ENCODE measurements around the gene RMRP. TPM values are rescaled to one million over a fixed set of nuclear protein-coding genes. Genes with fewer than 3 reads are reported as not detected.

RMRP gene
- total RNA-seq, 2 donors from 2014 or later, result 17,358 to 20,060 TPM

- TF ChIP-seq CTCF (conservative IDR thresholded peaks at IDR 0.05), result no peak
- peak within 1 kb of the TSS; percentile 68 for H3K4me3 Mint-ChIP-seq
- 87 to 89% methylated on average over 4 to 10 of the region's 10 CpGs for WGBS, 2 experiments (ENCODE audit: insufficient coverage in 1 of 2, insufficient read length in 1 of 2)
Measured at GRCh38 chr9:35673132-35674024, 15.6 kb upstream of the RMRP start, which contains the start of gene CA9. Gene CA9, plus strand, starts transcription at chr9:35673928. Its CDS starts 32 bp downstream, at chr9:35673960.

GRCh38 chr9:35669331-35670145, 11.7 kb upstream of the RMRP start:
- Mint-ChIP-seq H3K27ac (no peak overlapping the region), H3K27me3 (ENCODE audit: insufficient read depth) (peaks cover 19% of the 10 kb centered on the region)

More at GRCh38 chr9:35673132-35674024, 15.6 kb upstream of the RMRP start, which contains the start of gene CA9:
- Histone ChIP-seq H3K9me3 (ENCODE audit: control insufficient read depth, low read length) (no peaks in the 10 kb centered on the region), H3K27ac (ENCODE audit: low read depth, low read length) (no peak within 1 kb of the TSS), H3K27me3 (ENCODE audit: control insufficient read depth, insufficient read depth, low read length, poor library complexity, severe bottlenecking) (peaks cover 18% of the 10 kb centered on the region), H3K4me1 (ENCODE audit: control insufficient read depth, insufficient read depth, low read length) (no peaks in the 10 kb centered on the region), H3K36me3 (ENCODE audit: control insufficient read depth, insufficient read depth, low read length) (no peaks in the 10 kb centered on the region), H3K4me3 (ENCODE audit: low read length) (no peak within 1 kb of the TSS), H3K9ac (ENCODE audit: extremely low read depth, low read length, poor library complexity, severe bottlenecking) (no peak within 1 kb of the TSS)
- H3K4me1 Mint-ChIP-seq, result peaks cover 9% of the 10 kb centered on the region
- no peaks in the 10 kb centered on the region for H3K36me3 Mint-ChIP-seq (ENCODE audit: low read depth)
- no peak for DNase-seq
- peaks cover 24% of the 10 kb centered on the region for H3K27me3 Mint-ChIP-seq (ENCODE audit: insufficient read depth)
- H3K27ac Mint-ChIP-seq, result no peak within 1 kb of the TSS
- H3K9me3 Mint-ChIP-seq, result no peaks in the 10 kb centered on the region

More at GRCh38 chr9:35669331-35670145, 11.7 kb upstream of the RMRP start:
- 68 to 86% methylated on average over 6 of the region's 6 CpGs for WGBS, 2 experiments (ENCODE audit: insufficient coverage in 1 of 2, insufficient read length in 1 of 2)
- Histone ChIP-seq H3K9ac (ENCODE audit: extremely low read depth, low read length, poor library complexity, severe bottlenecking) (no peak overlapping the region), H3K4me3 (ENCODE audit: low read length) (no peak overlapping the region), H3K4me1 (ENCODE audit: control insufficient read depth, insufficient read depth, low read length) (no peaks in the 10 kb centered on the region), H3K36me3 (ENCODE audit: control insufficient read depth, insufficient read depth, low read length) (no peaks in the 10 kb centered on the region), H3K27ac (ENCODE audit: low read depth, low read length) (no peak overlapping the region), H3K27me3 (ENCODE audit: control insufficient read depth, insufficient read depth, low read length, poor library complexity, severe bottlenecking) (peaks cover 16% of the 10 kb centered on the region), H3K9me3 (ENCODE audit: control insufficient read depth, low read length) (no peaks in the 10 kb centered on the region)
- Mint-ChIP-seq H3K36me3 (ENCODE audit: low read depth) (no peaks in the 10 kb centered on the region), H3K4me1 (peaks cover 4% of the 10 kb centered on the region), H3K9me3 (no peaks in the 10 kb centered on the region), H3K4me3 (no peak overlapping the region)
- DNase-seq, result no peak
- no peak for TF ChIP-seq CTCF (conservative IDR thresholded peaks at IDR 0.05)

Measured in endodermal cell (in vitro differentiated cells).